ENCODE measurements around the gene CTNND2.

GRCh38 chr5:11931638-11932037, 27.4 kb upstream of the CTNND2 start:
- TF ChIP-seq ZNF274 (IDR thresholded peaks at IDR 0.05; ENCODE audit: low read depth, low read length) (no peak), YY1 (IDR thresholded peaks at IDR 0.05; ENCODE audit: insufficient read depth, insufficient read length) (no peak)
